Stimulated activated CD4-positive, alpha-beta T cell treated with anti-CD3 and anti-CD28 coated beads, Interleukin-2, amount 100 ng/mL, for 48 hours (primary cell): ENCODE results near the gene FGF14.

Experiments
- DNase-seq, 2 donors: peaks; one replicate each; pipeline ENCODE4 v3.0.0-alpha.2; 2020

FGF14 gene

DNA sequence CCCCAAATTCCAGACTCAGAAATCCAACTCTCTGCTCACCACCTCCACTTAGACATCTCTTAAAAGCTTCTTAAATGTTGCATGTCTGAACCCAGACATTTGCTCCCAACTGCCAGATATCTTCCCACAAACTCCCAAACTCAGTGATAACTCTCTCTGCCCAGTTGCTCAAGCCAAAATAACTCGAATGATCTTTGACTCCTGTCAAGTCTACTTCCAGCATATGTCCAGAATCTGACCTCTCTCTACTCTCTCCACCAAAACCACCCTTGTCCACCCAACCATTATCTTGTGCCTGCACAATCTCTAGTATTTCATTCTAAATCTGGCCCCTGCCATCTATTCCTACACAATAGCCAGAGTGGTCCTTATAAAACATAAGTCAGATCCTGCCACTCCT is 99.3 kb downstream of the FGF14 start:
- no peak for DNase-seq

DNA sequence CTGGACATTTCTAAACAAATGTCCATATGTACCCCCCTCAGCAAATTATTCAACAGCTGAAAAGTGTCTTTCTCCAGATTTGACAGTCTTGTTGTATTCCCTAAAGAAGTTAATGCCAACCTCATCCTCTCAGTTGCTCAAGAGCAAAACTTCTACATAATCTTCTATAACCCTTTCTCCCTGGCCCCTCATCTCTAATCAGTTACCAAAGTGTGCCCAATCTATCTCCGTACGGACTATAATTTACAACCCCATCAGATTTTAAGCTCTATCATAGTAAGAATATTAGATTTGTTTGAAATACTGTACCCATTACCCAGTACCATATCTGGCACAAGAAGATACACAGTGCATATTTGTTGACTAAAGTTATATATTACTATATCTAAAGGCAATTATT is 101.5 kb downstream of the FGF14 start:
- no peak for DNase-seq

DNA sequence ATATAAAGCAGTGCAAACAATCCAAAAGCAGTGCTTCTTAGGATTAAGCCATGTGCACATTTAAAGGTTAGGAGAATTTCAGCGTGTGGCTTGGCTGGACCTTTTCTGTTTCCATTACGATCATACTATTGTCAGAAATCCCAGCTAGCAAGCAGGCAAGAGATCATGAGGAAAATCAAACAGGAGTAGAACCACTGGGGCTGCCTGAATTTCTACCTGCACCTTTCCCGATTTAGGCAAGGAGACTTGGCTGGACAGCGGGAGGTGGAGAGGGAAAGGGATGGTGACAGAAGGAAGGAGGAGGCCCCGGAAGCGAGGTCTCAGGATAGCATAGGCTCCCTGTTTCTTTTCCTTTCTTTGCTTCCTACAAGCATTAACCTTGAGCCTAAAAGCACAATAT is 102.5 kb downstream of the FGF14 start:
- DNase-seq: no peak

DNA sequence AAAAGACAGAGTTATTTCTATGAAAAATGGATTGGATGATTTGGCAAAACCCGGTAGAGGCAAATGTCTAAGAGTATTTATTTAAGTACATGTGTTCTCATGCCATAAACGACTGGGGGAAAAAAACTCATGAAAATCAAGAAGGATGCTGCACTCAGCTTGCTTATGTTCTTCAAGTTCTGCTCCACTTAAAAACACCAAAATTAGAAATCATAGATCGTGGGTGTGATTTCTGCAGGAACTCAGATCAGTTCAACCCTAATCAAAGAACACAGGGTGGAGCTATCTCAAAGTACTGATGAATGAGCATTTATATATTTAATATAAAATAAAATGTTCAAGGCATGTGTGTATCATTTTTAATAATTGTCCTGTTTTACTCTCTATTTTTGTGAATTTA is 103.8 kb downstream of the FGF14 start:
- DNase-seq: no peak

DNA sequence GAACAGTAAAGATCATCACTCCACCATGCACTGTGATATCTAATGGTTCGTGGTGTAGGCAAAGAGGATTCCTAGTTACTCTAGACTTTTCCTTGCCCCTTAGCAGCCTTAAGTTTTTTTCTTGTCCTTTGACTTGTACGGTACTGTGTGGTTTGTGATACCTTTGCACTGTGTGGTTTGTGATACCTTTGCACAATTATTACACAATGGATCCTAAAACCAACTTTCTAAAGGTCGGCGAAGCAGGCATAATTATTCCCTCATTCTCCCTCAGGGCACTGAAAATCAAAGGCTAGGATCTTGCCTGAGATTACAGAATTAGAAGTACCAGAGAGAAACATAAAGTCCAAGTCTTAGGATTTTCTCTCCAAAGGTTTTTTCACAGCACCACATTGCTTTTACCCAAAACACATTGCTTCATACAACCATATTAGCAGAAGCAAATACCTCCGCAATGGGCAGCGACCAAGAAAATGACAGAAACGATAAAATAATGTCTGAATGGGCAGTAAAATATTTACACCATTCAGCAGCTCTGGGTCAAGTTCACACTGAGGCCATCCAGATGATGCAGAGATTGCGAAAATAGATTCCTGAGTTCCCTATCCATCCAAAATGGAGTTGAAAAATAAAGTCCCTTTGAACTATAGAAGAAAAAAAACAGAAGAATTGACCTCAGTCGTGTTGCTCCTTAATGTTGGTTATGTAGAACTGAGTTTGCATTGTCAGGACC is 106.4 kb downstream of the FGF14 start:
- no peak for DNase-seq

DNA sequence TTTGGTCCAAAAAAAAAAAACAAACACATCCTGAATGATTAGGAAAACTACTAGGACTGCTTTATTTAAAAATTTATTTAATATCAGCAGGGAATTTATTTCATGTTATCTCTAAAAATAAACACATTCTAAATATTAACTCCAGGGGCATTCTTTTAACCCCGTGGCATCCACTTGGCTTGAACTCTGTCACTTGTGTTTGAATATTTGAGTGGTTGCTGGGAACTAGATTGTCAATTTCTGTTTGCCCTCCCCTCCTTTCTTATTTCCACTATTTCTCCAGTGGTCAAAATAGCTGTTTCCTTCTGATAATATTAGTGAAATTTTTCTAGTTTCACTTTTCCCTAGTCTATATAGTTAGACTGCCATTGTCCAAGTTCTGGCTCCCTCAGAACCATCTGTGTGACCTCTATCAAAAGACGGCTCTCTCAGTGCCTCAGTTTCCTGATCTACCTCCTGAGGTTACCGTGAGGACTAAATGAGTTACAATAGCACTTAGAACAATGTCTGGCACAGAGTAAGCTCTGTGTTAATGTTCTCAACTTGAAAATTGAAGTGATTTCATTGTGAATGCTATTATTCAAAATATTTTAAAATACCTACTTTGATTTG is 107.3 kb downstream of the FGF14 start:
- no peak for DNase-seq

DNA sequence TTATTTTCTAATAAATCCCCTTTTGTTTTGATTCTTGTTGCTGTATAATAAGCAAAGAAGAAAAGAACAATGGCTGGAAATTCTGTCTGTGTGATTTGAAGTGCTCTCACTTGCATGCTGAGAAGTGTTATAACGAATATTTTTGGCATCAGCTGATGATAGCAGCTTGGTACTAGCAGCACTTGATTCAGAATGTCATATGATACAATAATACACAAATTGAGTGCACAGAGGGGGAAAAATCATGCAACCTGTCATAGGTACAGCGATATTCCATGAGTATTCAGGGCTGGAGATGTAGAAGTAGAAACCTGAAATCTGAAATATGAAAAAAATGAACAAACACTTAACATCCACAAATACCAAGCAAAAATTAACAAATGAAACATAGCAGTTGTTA is 108.1 kb downstream of the FGF14 start:
- DNase-seq: no peak

DNA sequence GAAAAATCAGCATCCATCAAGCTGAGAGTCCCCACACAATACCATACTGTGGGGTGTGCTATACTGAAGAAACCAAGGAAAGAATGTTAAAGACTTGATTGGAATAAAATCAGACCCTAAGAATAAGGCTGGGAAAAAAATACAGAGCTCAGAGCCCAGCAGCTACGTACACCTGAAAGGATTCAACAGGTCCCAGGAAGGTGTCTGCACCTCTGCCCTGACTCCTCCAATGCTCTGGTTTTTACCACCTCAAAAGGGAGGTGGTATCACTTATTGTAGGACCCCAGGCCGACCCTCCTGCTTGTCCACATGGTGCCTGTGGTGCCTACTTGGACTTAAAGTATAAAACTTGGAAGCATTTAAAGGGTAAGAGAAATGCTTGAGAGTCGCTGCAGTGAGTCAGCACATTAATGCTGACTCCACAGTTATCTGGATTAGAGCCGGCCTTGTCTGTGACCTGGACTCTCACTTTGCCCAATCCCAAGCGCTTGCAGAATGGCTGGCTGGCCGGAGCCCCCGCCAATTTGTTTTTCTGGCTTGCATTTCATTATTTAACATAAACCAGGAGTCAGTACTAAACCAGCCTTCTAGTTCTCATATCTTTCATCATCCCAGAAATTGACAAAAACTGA is 110.1 kb downstream of the FGF14 start:
- no peak for DNase-seq

DNA sequence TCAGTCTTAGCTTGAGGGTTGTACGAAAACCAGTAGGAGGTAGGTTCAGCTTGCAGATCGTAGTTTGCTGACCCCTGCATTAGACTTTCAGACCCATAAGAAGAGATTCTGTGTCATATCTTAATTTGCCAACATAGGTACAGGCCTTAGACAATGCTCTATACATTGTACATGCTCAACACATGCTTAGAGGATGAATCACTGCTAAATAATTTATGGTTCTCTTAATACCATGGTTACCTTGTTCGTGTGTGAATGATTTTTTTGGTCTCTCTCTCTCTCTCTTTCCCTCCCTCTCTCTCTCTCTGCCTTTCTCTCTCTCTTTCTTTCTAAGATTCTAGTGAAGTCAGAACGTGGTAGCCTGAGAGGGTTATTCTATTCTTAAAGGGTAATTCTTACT is 112.2 kb downstream of the FGF14 start:
- DNase-seq: no peak

DNA sequence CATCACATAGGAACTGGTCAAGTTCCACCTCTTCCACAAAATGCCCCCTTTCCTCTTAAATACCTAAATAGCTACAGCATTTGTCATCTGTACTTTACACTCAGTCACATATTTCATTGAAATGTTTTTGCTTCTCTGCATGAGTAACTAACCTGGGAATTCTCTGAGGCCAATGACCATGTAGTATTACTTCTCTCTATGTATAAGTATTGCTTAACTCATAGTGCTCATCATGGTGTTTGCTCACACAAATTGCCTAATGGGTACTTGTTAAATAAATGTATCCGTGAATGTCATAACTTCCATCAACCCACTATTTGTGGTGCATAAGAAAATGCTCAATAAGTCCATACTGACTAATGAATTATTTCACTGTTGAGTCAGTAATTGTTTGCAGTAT is 115.5 kb downstream of the FGF14 start:
- DNase-seq: no peak

DNA sequence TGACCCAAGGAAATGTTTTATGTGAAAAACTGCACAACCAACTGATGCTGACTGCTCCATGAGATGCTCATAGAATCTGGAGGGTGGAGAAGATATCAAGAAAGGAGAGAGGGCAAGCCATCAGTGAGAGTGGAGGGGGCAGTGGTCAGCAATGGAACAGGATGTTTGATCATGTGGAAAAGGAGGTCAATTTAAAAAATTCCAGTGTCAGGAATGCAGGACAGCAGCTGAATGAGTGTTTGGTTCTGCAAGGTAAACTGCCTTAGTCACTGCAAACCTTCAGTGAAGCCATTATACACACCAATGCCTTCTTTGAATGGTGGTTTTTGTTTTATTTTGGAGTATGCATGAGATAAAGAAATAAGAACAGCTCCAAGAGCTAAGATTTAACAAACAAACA is 121.5 kb downstream of the FGF14 start:
- DNase-seq: no peak

DNA sequence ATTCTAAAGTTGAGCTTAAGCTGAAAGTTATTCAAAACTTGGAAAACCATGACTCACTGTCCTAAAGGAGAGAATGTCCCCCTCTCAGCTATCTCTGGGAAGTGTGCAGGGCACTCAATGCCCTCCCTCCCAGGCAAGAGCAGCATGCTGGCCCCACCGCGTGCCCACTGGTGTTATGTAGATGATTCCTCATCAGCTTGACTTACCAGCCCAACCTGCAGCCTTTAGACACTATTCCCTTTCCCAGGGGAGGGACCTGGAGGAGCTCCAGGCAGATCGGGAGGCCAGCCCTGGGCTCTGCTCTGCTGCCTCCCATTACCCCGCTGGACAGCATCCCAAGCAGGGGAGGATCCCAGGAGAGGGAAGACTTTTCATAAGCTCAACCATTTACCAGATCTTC is 124.6 kb downstream of the FGF14 start:
- no peak for DNase-seq

DNA sequence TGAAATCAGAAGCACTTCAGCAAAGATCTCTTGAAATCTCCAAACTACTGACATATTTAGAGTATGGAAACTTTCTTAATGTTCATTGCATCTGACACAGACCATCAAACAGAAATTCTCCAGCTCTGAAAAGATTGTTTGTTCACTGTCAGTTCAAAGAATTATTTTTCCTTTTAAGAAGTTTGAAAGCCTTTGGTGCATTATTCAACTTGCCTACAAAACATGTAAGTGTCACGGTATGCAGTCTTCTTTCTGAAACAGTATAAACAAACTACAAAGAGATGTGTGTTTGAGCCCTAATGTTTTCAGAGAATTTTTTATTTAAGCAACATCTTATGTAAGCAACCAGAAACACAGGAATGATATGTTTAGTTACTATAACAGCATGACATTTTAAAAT is 125.4 kb downstream of the FGF14 start:
- no peak for DNase-seq

DNA sequence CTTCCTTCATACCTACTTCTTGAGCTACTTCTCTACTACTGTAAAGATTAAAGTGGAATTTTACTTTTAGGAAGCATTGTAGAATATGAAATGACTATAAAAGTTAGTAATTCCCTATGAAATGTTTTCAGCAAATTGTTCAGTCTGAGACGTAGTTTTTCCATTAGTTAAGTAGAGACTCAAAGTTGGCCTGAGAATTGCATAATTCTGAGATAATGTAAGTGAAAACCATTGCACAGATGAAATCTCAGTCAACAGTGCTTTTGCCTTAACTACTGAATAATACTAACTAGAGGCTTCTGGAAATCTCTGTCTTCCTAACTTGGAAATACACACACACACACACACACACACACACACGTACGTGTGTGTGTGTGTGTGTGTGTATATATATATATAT is 125.9 kb downstream of the FGF14 start:
- no peak for DNase-seq

DNA sequence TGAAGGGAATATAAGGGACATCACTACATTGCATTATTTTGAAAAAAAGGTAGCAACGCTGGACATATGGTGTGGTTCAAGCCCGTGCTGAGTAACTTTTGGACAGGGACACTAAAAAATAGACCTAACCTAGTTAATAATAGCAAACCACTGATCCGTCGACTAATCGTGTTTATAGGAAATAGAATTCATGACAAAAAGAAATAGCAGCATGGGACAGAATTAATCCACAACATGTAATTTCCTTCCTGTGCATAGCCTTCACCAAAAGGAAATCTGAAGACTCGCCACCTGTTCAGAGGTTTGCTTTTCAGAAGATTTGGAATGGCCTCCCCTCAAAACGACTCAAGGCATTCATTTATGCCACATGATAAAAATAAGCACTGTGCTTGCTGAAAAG is 128.7 kb downstream of the FGF14 start:
- no peak for DNase-seq

DNA sequence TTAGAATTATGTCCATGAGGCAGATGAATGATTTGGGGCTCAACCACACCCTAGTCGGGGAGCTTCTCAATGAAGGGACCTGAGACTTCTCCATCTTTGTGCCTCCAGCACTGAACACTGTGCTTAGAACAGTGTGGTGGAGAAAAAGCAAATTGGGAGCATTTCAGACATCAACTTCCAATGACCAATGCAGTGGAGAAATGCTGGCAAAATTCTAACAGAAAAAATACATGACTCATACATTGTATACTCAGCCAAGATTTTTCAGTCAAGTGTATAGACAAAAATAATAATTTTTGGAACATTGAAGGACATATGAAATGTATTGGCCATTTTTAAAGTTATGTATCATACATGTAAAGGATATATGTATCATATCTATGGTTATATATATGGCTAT is 134.7 kb downstream of the FGF14 start:
- DNase-seq: no peak

DNA sequence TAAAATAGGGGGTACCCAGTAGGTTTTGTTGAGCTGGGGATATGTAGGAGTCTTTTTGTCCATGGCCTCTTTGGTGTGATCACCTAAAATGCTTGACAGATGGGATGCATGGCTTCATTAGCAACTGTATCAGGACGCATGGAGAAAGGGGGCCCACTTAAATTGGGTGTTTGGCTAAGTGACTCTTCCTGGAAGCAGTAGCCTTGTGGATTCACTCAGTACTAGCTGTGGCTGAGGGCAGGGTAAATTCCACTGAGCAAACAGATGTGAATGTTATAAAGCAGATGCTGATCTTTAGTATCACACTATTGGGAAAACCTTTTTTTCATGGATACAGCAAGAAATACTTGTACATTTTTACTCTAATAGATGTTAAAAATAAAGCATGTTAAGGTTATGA is 140.0 kb downstream of the FGF14 start:
- no peak for DNase-seq

DNA sequence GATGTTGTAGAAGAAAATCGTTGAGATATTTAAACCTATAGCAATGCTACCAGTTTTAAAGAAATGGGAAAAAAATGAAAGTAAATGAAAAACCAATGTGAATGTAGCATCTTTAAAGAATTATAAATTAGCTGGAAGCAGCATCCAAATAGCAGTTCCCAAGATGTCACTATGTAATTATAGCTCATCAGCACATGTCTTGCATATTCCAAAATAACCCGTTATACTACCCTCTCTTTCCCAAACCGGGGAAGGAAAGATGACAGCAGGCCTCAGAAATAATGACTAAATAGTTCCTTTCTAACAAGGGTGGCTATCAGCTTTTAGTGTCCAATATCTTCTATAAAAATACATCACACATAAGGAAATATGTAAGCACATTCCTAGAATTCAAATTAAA is 140.5 kb downstream of the FGF14 start:
- no peak for DNase-seq

DNA sequence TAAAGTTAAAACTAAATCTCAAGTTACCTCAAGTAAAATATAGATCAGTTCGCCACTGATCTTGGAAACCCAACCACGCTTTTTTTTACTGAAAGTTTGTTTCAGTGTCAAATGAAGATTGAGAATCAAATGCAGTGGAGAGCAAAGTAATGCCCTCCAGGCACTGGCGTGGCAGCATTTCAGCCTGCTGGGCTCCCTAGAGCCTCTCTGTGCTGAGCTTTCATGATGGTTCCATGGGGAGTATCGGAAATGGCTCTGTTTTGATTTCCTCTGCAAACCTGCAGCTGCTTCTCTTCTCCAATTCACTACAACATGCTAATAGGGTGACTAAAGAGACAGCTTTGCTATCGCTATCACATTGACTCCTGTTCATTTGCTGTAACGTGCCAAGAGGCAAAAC is 141.6 kb downstream of the FGF14 start:
- no peak for DNase-seq

DNA sequence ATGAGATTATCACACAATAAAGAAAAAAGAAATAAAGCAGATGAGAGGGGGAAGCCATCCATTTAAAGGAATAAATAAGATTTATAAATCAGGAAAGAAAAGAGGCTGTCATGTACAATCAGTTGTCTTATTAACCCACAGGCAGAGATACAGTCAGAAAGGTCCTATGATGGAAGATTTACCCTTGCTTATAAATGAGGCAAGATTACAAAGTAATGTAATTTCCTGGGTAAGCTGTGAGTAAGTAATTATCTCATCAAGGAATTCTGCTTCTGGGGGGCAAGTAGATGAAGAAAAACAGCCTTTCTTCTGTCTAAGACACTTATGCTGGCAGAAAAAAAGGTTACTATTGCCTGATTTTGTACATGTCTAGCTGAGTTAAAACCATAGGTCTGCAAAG is 146.4 kb downstream of the FGF14 start:
- DNase-seq: no peak

DNA sequence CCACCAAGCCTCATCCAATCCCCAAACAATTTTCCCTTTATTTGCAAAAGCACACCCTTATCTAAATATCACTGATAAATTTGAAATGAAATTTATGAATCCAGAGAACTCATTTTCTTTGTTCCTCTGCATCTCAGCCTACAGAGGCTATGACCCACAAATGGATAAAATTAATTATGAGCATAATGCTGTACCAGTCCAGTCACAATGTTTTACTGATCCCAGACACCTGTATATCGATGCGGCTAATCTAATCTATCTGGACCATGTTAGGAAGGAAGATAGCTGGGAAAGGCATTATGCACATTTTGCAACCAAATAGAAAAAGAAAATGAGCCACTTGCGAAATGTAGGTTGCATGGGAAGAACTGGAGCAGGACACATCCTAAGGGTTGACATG is 150.0 kb downstream of the FGF14 start:
- no peak for DNase-seq

DNA sequence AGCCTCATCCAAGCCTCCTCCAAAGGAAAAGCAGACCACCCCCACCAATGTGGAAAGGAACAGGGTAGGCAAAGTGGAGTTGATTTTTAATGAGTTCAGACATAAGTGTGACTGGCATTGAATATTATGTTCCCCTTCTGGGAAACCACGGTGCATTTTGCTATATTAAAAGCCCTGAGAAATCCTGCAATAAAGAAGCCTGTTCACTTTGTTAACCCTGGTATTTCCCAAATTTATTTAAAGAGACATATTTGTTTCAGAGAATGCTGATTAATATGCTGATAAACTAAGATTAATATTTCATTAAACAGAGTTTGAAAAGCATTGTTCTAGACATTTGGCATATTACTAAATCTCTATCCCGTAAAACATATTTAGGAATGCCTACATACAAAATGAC is 151.4 kb downstream of the FGF14 start:
- no peak for DNase-seq

DNA sequence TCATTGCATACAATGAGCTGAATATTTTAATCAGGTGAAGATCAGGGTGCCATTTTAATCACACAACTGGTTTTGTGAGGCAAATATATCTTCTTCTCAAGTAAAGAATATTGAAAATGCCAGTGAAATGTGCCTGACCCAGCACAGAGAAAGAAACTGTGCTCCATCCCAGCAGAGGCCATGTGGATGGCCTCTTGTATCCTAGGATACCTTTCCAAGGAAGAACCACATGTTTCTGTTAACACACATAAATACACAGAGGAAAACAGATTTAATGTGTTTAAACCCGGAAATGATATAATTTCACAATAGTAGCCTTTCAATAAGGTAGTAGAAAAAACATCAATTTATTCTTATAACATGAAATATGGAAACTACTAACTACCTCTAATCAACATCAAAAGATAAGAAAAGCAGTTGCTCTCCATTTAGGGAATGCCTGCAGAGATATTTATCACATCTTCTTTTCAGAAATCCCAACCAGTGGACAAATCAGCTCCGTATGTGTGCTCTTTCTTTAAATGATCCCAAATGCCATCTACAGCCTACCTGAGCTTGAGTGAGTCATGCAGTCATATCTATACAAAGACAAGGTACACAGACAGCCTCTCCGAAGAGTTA is 157.1 kb downstream of the FGF14 start:
- DNase-seq: no peak

DNA sequence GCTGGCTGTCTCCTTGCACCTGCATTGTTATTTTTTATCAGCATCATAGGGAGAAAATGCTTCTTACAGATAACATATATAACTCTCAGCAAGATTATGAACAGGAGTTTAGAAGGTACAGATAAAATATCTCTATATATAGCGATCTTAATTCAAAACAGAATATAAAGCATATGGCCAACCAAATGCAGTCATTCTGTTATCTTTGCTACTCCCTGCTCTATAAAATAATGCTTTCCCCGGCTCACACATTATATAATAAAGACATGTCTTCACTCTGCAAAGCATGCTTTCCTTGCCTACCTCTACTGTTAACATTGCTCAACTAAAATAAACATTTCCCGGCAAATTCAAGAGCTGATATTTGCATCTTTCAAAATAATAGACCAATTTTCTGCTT is 161.7 kb downstream of the FGF14 start:
- no peak for DNase-seq
